Hepatocyte (in vitro differentiated cells): ENCODE data around the gene AAR2.

Source experiments
- EZH2 ChIP-seq: fragments of 200-600 bp; sonication (generic); IDR thresholded peaks from 2 replicates; pipeline ENCODE4 v1.6.1; 2016; ENCODE audit warnings: antibody characterized with exemption, mild to moderate bottlenecking, borderline replicate concordance
- TF ChIP-seq, protein P1 (sequence below): fragments of 200-600 bp; sonication (generic); IDR thresholded peaks from 2 replicates; pipeline ENCODE4 v1.5.1; 2016; ENCODE audit warnings: antibody characterized with exemption, mild to moderate bottlenecking; ENCODE audit not compliant: poor library complexity

DNA sequence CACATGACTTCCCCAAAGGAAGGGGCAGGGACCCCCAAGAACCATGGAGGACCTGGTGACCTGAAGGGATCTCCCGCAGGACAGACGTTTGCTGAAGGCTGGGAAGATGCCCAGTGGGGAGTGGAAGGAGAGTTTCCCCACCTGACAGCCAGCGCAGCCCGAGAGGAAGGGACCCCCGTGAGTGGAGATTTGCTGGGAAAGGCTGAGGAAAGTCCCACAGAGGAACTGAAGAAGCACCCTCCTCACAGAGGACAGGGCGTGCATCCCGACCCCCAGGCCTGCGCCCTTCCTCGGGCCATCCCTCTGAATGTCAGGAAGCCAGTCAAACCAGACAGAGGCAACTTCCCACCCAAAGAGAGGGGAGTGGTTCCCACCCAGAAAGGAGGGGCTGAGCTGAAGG is 29.6 kb upstream of the AAR2 start:
- TF ChIP-seq, protein P1, sequence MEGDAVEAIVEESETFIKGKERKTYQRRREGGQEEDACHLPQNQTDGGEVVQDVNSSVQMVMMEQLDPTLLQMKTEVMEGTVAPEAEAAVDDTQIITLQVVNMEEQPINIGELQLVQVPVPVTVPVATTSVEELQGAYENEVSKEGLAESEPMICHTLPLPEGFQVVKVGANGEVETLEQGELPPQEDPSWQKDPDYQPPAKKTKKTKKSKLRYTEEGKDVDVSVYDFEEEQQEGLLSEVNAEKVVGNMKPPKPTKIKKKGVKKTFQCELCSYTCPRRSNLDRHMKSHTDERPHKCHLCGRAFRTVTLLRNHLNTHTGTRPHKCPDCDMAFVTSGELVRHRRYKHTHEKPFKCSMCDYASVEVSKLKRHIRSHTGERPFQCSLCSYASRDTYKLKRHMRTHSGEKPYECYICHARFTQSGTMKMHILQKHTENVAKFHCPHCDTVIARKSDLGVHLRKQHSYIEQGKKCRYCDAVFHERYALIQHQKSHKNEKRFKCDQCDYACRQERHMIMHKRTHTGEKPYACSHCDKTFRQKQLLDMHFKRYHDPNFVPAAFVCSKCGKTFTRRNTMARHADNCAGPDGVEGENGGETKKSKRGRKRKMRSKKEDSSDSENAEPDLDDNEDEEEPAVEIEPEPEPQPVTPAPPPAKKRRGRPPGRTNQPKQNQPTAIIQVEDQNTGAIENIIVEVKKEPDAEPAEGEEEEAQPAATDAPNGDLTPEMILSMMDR = no peak
- no peak for TF ChIP-seq EZH2
